GM23338 (cell line): ENCODE measurements around the gene PRSS21. TPM values are rescaled to one million over a fixed set of nuclear protein-coding genes. Genes with fewer than 3 reads are reported as not detected.

Experiments used
- ATAC-seq: fragments of 200-7000 bp; cut with Tn5 transposase; 3 replicates; pipeline ENCODE4 v1.9.1; 2020
- DNase-seq: peaks from one replicate; pipeline ENCODE4 v3.0.0-alpha.2; 2015; ENCODE audit warnings: low spot score
- H2AFZ ChIP-seq: fragments of 200-600 bp; sonication (generic); 2 replicates; pipeline ENCODE4 v1.8.0; 2016; ENCODE audit warnings: antibody characterized with exemption, mild to moderate bottlenecking, moderate library complexity
- H3F3A ChIP-seq: fragments of 200-600 bp; sonication (generic); replicated peaks from 2 replicates; pipeline ENCODE4 v1.8.0; 2017; ENCODE audit warnings: antibody characterized with exemption, mixed run types, low read depth
- H3K27ac ChIP-seq: fragments of 200-600 bp; sonication (generic); 2 replicates; pipeline ENCODE4 v1.6.1; 2016; ENCODE audit warnings: low read depth
- H3K27me3 ChIP-seq: fragments of 200-600 bp; sonication (generic); 2 replicates; pipeline ENCODE4 v1.8.0; 2016; ENCODE audit warnings: mild to moderate bottlenecking, mixed run types, moderate library complexity; ENCODE audit not compliant: insufficient read depth
- H3K36me3 ChIP-seq: fragments of 200-600 bp; sonication (generic); 2 replicates; pipeline ENCODE4 v1.8.0; 2016; ENCODE audit warnings: mild to moderate bottlenecking; ENCODE audit not compliant: insufficient read depth
- H3K4me1 ChIP-seq: fragments of 200-600 bp; sonication (generic); 2 replicates; pipeline ENCODE4 v1.8.0; 2016; ENCODE audit warnings: mild to moderate bottlenecking, moderate library complexity; ENCODE audit not compliant: insufficient read depth
- H3K4me2 ChIP-seq: fragments of 200-600 bp; sonication (generic); 2 replicates; pipeline ENCODE4 v1.7.1; 2017; ENCODE audit warnings: mixed run types
- H3K4me3 ChIP-seq: fragments of 200-600 bp; sonication (generic); 2 replicates; pipeline ENCODE4 v1.6.1; 2016; ENCODE audit warnings: mixed run types
- H3K79me2 ChIP-seq: fragments of 200-600 bp; sonication (generic); replicated peaks from 2 replicates; pipeline ENCODE4 v1.8.0; 2017; ENCODE audit warnings: mild to moderate bottlenecking; ENCODE audit not compliant: insufficient read depth
- H3K9me2 ChIP-seq: fragments of 200-600 bp; sonication (generic); 2 replicates; pipeline ENCODE4 v1.8.0; 2017; ENCODE audit not compliant: insufficient read depth
- H4K20me1 ChIP-seq: fragments of 200-600 bp; sonication (generic); replicated peaks from 2 replicates; pipeline ENCODE4 v1.8.0; 2017; ENCODE audit warnings: mild to moderate bottlenecking; ENCODE audit not compliant: insufficient read depth
- H3K27ac Mint-ChIP-seq: 2 replicates; pipeline ENCODE4 v1.8.0; 2020; ENCODE audit warnings: inconsistent platforms, mild to moderate bottlenecking, moderate library complexity, mixed read lengths
- H3K27me3 Mint-ChIP-seq: 3 replicates; pipeline ENCODE4 v1.8.0; 2022; ENCODE audit warnings: low read depth, mild to moderate bottlenecking, moderate library complexity, mixed read lengths, inconsistent platforms; ENCODE audit not compliant: insufficient read depth, poor library complexity
- H3K36me3 Mint-ChIP-seq: 3 replicates; pipeline ENCODE4 v1.8.0; 2021; ENCODE audit warnings: low read depth, mild to moderate bottlenecking, inconsistent platforms, moderate library complexity, mixed read lengths
- H3K4me1 Mint-ChIP-seq: 3 replicates; pipeline ENCODE4 v1.8.0; 2020; ENCODE audit warnings: mild to moderate bottlenecking, inconsistent platforms, mixed read lengths
- H3K4me3 Mint-ChIP-seq: 3 replicates; pipeline ENCODE4 v1.8.0; 2021; ENCODE audit warnings: moderate library complexity, mild to moderate bottlenecking, inconsistent platforms, mixed read lengths
- H3K9me3 Mint-ChIP-seq: 3 replicates; pipeline ENCODE4 v1.8.0; 2020; ENCODE audit warnings: moderate library complexity, mild to moderate bottlenecking, inconsistent platforms, mixed read lengths
- CREB1 ChIP-seq: fragments of 250-450 bp; sonication (Bioruptor Pico); IDR thresholded peaks from 2 replicates; pipeline ENCODE4 v1.5.0; 2020; ENCODE audit warnings: low read depth, mild to moderate bottlenecking, moderate library complexity
- EZH2 ChIP-seq: fragments of 200-600 bp; sonication (generic); IDR thresholded peaks from one replicate; pipeline ENCODE4 v1.8.0; 2017; ENCODE audit warnings: antibody characterized with exemption, mild to moderate bottlenecking, low read depth; ENCODE audit not compliant: unreplicated experiment
- EZH2phosphoT487 ChIP-seq: fragments of 200-600 bp; sonication (generic); IDR thresholded peaks from one replicate; pipeline ENCODE4 v1.8.1; 2018; ENCODE audit warnings: antibody characterized with exemption; ENCODE audit not compliant: unreplicated experiment
- JUNB ChIP-seq: IDR thresholded peaks from one replicate; pipeline ENCODE4 v1.6.1; 2016; ENCODE audit warnings: antibody characterized with exemption; ENCODE audit not compliant: unreplicated experiment
- NANOG ChIP-seq: IDR thresholded peaks from 2 replicates; pipeline ENCODE4 v1.6.1; 2016; ENCODE audit warnings: antibody characterized with exemption, borderline replicate concordance
- POLR2AphosphoS5 ChIP-seq: IDR thresholded peaks from 2 replicates; pipeline ENCODE4 v1.6.1; 2016; ENCODE audit warnings: antibody characterized with exemption, low read depth
- ZNF331 ChIP-seq: fragments of 250-450 bp; sonication (Bioruptor Pico); IDR thresholded peaks from 2 replicates; pipeline ENCODE4 v1.5.0; 2020; ENCODE audit warnings: low read depth, mild to moderate bottlenecking, moderate library complexity
- polyA plus RNA-seq: library from polyadenylated mRNA; unstranded; fragments of >200 nt; fragmentation: Nextera tagmentation; extraction: Ambion mirVana; gene quantifications from 2 replicates; pipeline ENCODE4 v1.2.1, GENCODE V29; 2016
- total RNA-seq: library from RNA; depleted of rRNA; stranded (reverse); fragments of >200 nt; shearing (Covaris generic); gene quantifications from 2 replicates; pipeline ENCODE4 v1.2.3, GENCODE V29; 2014
- TF ChIP-seq, protein P1 (sequence below): IDR thresholded peaks from 2 replicates; pipeline ENCODE4 v1.6.1; 2016; ENCODE audit warnings: antibody characterized with exemption
- TF ChIP-seq, protein P2 (sequence below): fragments of 250-450 bp; sonication (Bioruptor Pico); IDR thresholded peaks from 2 replicates; pipeline ENCODE4 v1.5.0; 2020; ENCODE audit warnings: mild to moderate bottlenecking, moderate library complexity
- TF ChIP-seq, protein P3 (sequence below), 2 experiments: fragments of 200-600 bp in 1 of 2; sonication (generic) in 1 of 2; conservative IDR thresholded peaks; 2 replicates each; pipeline versions ENCODE4 v1.5.1 to v1.6.1; 2016 to 2017; ENCODE audit warnings: antibody characterized with exemption in 2 of 2, low read depth in 2 of 2, mild to moderate bottlenecking in 2 of 2, moderate library complexity in 1 of 2

Gene PRSS21
- total and polyA plus RNA-seq, 2 experiments from 2014 or later, result 2.4 to 3.1 TPM

DNA sequence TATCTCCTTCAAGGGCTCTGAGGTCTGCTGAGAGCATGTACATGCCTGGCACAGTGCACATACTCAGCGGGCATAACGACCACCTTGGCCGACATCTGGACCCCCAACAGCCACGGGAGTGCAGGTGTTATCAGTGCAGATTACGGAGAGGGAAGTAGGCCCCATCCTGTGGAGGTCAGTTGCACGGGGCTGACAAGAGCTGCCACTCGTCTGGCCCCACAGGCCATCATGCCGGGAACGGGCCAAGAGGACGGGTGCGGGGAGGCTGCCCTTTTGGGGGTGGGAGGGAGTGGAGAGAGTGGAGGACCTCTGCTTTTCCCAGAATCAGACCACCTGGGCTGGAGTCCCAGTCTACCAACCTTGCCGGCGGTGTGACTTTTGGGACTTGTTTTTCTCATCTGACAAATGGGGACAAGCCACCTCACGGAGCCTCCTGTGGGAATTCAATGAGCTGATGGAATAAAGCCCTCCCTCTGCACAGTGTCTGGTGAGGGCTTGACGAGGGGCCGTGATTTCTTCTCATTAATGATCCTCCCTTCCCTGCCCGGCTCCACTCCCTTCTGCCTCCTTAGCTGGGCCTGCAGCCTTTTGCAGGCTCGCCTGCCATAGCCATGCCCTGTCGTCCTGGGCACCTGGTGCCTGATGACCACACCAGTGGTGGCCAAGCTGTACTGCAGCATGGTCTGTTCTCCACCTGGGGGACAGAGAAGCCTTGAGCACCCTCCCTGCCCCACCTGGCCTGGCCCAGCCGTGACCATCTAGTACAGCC, 34.3 kb upstream of the PRSS21 start (continued):
- TF ChIP-seq, protein P1, sequence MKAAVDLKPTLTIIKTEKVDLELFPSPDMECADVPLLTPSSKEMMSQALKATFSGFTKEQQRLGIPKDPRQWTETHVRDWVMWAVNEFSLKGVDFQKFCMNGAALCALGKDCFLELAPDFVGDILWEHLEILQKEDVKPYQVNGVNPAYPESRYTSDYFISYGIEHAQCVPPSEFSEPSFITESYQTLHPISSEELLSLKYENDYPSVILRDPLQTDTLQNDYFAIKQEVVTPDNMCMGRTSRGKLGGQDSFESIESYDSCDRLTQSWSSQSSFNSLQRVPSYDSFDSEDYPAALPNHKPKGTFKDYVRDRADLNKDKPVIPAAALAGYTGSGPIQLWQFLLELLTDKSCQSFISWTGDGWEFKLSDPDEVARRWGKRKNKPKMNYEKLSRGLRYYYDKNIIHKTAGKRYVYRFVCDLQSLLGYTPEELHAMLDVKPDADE, result no peak
- no peak for TF ChIP-seq CREB1

DNA sequence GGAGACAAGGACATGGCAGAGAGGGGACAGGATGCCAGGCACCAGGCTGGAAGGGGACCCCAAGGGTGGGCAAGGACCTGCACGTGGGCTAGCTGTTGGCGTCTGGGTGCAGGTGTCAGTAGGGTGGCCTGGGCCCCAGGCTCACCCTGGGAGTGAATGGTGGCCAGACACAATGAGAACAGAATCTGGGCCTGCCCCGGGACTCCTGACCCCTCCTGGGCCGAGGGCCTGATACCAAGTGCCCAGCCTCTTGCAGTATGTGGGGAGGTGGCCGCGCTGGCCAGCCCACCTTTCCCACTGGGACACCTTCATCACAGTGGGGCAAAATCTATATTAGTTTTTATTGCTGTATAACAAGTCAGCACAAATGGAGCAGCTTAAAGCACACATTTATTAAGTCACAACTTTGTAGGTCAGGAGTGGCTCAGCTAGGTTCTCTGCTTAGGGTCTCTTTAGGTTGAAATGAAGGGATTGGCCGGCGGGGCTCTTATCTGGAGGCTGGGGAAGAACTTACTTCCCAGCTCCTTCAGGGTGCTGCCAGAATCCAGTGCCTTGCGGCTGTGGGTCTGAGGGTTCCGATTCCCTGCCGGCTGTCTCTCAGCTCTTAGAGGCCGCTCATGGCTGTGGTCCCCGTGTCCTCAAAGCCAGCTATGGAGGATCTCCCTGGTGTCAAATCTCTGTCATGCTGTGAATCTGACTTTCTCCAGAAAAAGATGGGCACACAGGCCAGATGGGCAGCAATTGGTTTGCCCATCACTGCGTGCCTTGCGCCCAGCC, 33.3 kb upstream of the PRSS21 start:
- 0 out of 2 replicates have a peak, but pooled peaks cover 3% of the 10 kb centered on the region for H3F3A ChIP-seq
- TF ChIP-seq, protein P2, sequence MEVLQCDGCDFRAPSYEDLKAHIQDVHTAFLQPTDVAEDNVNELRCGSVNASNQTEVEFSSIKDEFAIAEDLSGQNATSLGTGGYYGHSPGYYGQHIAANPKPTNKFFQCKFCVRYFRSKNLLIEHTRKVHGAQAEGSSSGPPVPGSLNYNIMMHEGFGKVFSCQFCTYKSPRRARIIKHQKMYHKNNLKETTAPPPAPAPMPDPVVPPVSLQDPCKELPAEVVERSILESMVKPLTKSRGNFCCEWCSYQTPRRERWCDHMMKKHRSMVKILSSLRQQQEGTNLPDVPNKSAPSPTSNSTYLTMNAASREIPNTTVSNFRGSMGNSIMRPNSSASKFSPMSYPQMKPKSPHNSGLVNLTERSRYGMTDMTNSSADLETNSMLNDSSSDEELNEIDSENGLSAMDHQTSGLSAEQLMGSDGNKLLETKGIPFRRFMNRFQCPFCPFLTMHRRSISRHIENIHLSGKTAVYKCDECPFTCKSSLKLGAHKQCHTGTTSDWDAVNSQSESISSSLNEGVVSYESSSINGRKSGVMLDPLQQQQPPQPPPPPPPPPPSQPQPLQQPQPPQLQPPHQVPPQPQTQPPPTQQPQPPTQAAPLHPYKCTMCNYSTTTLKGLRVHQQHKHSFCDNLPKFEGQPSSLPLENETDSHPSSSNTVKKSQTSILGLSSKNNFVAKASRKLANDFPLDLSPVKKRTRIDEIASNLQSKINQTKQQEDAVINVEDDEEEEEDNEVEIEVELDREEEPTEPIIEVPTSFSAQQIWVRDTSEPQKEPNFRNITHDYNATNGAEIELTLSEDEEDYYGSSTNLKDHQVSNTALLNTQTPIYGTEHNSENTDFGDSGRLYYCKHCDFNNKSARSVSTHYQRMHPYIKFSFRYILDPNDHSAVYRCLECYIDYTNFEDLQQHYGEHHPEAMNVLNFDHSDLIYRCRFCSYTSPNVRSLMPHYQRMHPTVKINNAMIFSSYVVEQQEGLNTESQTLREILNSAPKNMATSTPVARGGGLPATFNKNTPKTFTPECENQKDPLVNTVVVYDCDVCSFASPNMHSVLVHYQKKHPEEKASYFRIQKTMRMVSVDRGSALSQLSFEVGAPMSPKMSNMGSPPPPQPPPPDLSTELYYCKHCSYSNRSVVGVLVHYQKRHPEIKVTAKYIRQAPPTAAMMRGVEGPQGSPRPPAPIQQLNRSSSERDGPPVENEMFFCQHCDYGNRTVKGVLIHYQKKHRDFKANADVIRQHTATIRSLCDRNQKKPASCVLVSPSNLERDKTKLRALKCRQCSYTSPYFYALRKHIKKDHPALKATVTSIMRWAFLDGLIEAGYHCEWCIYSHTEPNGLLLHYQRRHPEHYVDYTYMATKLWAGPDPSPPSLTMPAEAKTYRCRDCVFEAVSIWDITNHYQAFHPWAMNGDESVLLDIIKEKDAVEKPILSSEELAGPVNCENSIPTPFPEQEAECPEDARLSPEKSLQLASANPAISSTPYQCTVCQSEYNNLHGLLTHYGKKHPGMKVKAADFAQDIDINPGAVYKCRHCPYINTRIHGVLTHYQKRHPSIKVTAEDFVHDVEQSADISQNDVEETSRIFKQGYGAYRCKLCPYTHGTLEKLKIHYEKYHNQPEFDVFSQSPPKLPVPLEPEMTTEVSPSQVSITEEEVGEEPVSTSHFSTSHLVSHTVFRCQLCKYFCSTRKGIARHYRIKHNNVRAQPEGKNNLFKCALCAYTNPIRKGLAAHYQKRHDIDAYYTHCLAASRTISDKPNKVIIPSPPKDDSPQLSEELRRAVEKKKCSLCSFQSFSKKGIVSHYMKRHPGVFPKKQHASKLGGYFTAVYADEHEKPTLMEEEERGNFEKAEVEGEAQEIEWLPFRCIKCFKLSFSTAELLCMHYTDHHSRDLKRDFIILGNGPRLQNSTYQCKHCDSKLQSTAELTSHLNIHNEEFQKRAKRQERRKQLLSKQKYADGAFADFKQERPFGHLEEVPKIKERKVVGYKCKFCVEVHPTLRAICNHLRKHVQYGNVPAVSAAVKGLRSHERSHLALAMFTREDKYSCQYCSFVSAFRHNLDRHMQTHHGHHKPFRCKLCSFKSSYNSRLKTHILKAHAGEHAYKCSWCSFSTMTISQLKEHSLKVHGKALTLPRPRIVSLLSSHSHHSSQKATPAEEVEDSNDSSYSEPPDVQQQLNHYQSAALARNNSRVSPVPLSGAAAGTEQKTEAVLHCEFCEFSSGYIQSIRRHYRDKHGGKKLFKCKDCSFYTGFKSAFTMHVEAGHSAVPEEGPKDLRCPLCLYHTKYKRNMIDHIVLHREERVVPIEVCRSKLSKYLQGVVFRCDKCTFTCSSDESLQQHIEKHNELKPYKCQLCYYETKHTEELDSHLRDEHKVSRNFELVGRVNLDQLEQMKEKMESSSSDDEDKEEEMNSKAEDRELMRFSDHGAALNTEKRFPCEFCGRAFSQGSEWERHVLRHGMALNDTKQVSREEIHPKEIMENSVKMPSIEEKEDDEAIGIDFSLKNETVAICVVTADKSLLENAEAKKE (CRISPR knock-in tag), result no peak
- TF ChIP-seq JUNB (no peak), ZNF331 (CRISPR knock-in tag) (no peak), POLR2AphosphoS5 (no peak), EZH2phosphoT487 (no peak), CREB1 (no peak), EZH2 (no peak), NANOG (no peak)
- TF ChIP-seq, protein P1, result no peak
- TF ChIP-seq, protein P3, sequence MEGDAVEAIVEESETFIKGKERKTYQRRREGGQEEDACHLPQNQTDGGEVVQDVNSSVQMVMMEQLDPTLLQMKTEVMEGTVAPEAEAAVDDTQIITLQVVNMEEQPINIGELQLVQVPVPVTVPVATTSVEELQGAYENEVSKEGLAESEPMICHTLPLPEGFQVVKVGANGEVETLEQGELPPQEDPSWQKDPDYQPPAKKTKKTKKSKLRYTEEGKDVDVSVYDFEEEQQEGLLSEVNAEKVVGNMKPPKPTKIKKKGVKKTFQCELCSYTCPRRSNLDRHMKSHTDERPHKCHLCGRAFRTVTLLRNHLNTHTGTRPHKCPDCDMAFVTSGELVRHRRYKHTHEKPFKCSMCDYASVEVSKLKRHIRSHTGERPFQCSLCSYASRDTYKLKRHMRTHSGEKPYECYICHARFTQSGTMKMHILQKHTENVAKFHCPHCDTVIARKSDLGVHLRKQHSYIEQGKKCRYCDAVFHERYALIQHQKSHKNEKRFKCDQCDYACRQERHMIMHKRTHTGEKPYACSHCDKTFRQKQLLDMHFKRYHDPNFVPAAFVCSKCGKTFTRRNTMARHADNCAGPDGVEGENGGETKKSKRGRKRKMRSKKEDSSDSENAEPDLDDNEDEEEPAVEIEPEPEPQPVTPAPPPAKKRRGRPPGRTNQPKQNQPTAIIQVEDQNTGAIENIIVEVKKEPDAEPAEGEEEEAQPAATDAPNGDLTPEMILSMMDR (conservative IDR thresholded peaks at IDR 0.05; ENCODE audit: low read depth in 2 of 2), result no peak

More for the DNA sequence above, 33.3 kb upstream of the PRSS21 start:
- H3K9me3 Mint-ChIP-seq, result no peaks in the 10 kb centered on the region; the same call in 2 of the 3 replicates
- H3K4me2 ChIP-seq, result no peak overlapping the region
- peaks cover 1% of the 10 kb centered on the region; the same call in 1 of the 2 replicates for H3K4me1 ChIP-seq
- H3K4me1 Mint-ChIP-seq, result peaks cover 10% of the 10 kb centered on the region
- no peaks in the 10 kb centered on the region for H4K20me1 ChIP-seq
- DNase-seq, result no peak
- no peaks in the 10 kb centered on the region for H3K79me2 ChIP-seq
- no peaks in the 10 kb centered on the region for H3K9me2 ChIP-seq
- no peak overlapping the region for H3K4me3 Mint-ChIP-seq
- peaks cover 29% of the 10 kb centered on the region for H3K27me3 ChIP-seq
- peaks cover 42% of the 10 kb centered on the region for H3K27me3 Mint-ChIP-seq
- H3K36me3 Mint-ChIP-seq, result no peaks in the 10 kb centered on the region
- no peak overlapping the region for H3K4me3 ChIP-seq
- no peak overlapping the region for H3K27ac Mint-ChIP-seq
- H3K36me3 ChIP-seq, result no peaks in the 10 kb centered on the region
- H3K27ac ChIP-seq, result no peak overlapping the region
- no peak for ATAC-seq
- no peak overlapping the region for H2AFZ ChIP-seq
